ENCODE results near the gene DPM1. TPM values are rescaled to one million over a fixed set of nuclear protein-coding genes. Genes with fewer than 3 reads are reported as not detected.

Gene DPM1
- total and polyA plus RNA-seq, 8 donors, result 13.6 to 34.8 (median 17.8) TPM

GRCh38 chr20:50891138-50891537, 67.2 kb downstream of the DPM1 start:
- TF ChIP-seq CTCF (IDR thresholded peaks at IDR 0.05), result no peak
- Histone ChIP-seq H3K4me1 (peaks cover 5 to 10% (median 8%) of the 10 kb centered on the region in 3 donors), H3K27ac (no peak overlapping the region), H3K4me3 (no peak overlapping the region), H3K36me3 (peaks cover 6 to 37% (median 20%) of the 10 kb centered on the region in 3 donors), H3K9me3 (no peaks in the 10 kb centered on the region), H3K27me3 (no peaks in the 10 kb centered on the region)
- DNase-seq (no peak), ATAC-seq (peak in 1 of 4 donors; percentile 33), FAIRE-seq (no peak)
- WGBS, 2 donors, result 81 to 82% methylated on average over 5 of the region's 5 CpGs
- intact Hi-C loops (cut with DNase I), result no loop called here

- H3K9me3 ChIP-seq, result no peaks in the 10 kb centered on the region
- 95 to 96% methylated on average over 3 of the region's 3 CpGs for WGBS, 2 donors
- no peak for ATAC-seq
- intact Hi-C loops (cut with DNase I), result no loop called here
- H3K36me3 ChIP-seq, result peaks cover 0 to 19% (median 6%) of the 10 kb centered on the region in 3 donors
- FAIRE-seq, result no peak
- DNase-seq, result no peak
- H3K27ac ChIP-seq, result no peak overlapping the region
- TF ChIP-seq CTCF (IDR thresholded peaks at IDR 0.05), result no peak
- no peaks in the 10 kb centered on the region for H3K27me3 ChIP-seq
- H3K4me1 ChIP-seq, result no peaks in the 10 kb centered on the region
- H3K4me3 ChIP-seq, result no peak overlapping the region
Measured at GRCh38 chr20:50887576-50887975, 70.8 kb downstream of the DPM1 start.

GRCh38 chr20:50886184-50886790, 72.0 kb downstream of the DPM1 start:
- peak in 1 of 4 donors; percentile 12 for ATAC-seq
- Histone ChIP-seq H3K27ac (no peak overlapping the region), H3K27me3 (no peaks in the 10 kb centered on the region), H3K4me3 (no peak overlapping the region), H3K4me1 (no peaks in the 10 kb centered on the region), H3K36me3 (peaks cover 0 to 10% (median 4%) of the 10 kb centered on the region in 3 donors), H3K9me3 (no peaks in the 10 kb centered on the region)
- TF ChIP-seq CTCF (IDR thresholded peaks at IDR 0.05), result no peak
- WGBS, 2 donors, result 88 to 89% methylated on average over 12 of the region's 12 CpGs
- intact Hi-C loops (cut with DNase I), result no loop called here
- FAIRE-seq, result no peak
- DNase-seq, result no peak

- FAIRE-seq (no peak), DNase-seq (no peak), ATAC-seq (peak in 1 of 4 donors; percentile 9)
- Histone ChIP-seq H3K4me1 (no peaks in the 10 kb centered on the region), H3K9me3 (no peaks in the 10 kb centered on the region), H3K27ac (no peak overlapping the region), H3K36me3 (peaks cover 0 to 6% (median 4%) of the 10 kb centered on the region in 3 donors), H3K27me3 (no peaks in the 10 kb centered on the region), H3K4me3 (no peak overlapping the region)
- intact Hi-C loops (cut with DNase I), result no loop called here
- WGBS, 2 donors, result 91 to 97% methylated on average over 5 of the region's 5 CpGs
- TF ChIP-seq CTCF (IDR thresholded peaks at IDR 0.05), result no peak
Measured at GRCh38 chr20:50885781-50886180, 72.6 kb downstream of the DPM1 start.

- 82 to 86% methylated on average over 7 of the region's 7 CpGs for WGBS, 2 donors
- Histone ChIP-seq H3K9me3 (no peaks in the 10 kb centered on the region), H3K27me3 (no peaks in the 10 kb centered on the region), H3K4me3 (no peak overlapping the region), H3K4me1 (no peaks in the 10 kb centered on the region), H3K36me3 (peaks cover 0 to 6% (median 4%) of the 10 kb centered on the region in 3 donors), H3K27ac (no peak overlapping the region)
- ATAC-seq (peak in 1 of 4 donors; percentile 10), FAIRE-seq (no peak), DNase-seq (no peak)
- intact Hi-C loops (cut with DNase I), result no loop called here
- no peak for TF ChIP-seq CTCF (IDR thresholded peaks at IDR 0.05)
Measured at GRCh38 chr20:50885068-50885467, 73.3 kb downstream of the DPM1 start.

Measured in pancreas (tissue), 10 donors.